ENCODE data around the gene NKAIN2. TPM values are rescaled to one million over a fixed set of nuclear protein-coding genes. Genes with fewer than 3 reads are reported as not detected.
"Not testable (repeated sequence)": the region's sequence is repeated elsewhere in the genome, so short reads cannot be mapped to it uniquely, and the experiment has no call there.

The NKAIN2 gene
- total and polyA plus RNA-seq, 4 donors, result 16.3 to 67.0 (median 49.9) TPM

GRCh38 chr6:124319410-124319809 lies 515.7 kb downstream of the NKAIN2 start:
- no peaks in the 10 kb centered on the region for H3K4me1 ChIP-seq (ENCODE audit: control insufficient read depth, insufficient read depth, low read length)
- DNase-seq (ENCODE audit: low read depth in 4 of 6, low spot score in 6 of 6), result no peak
- H3K4me3 ChIP-seq (ENCODE audit: low read depth, low read length), result no peak overlapping the region
- peaks cover 3% of the 10 kb centered on the region for H3K9me3 ChIP-seq (ENCODE audit: control insufficient read depth, insufficient read depth, low read length)
- no peaks in the 10 kb centered on the region for H3K27me3 ChIP-seq (ENCODE audit: control insufficient read depth, insufficient read depth, low read length)
- WGBS (ENCODE audit: insufficient coverage), result no CpG with 5 or more reads among the region's 2 CpGs
- no peaks in the 10 kb centered on the region for H3K36me3 ChIP-seq (ENCODE audit: control insufficient read depth, insufficient read depth, low read length)
- H3K27ac ChIP-seq (ENCODE audit: low read depth, low read length), result no peak overlapping the region

- H3K4me3 ChIP-seq (ENCODE audit: low read depth, low read length), result no peak overlapping the region
- H3K36me3 ChIP-seq (ENCODE audit: control insufficient read depth, insufficient read depth, low read length), result no peaks in the 10 kb centered on the region
- no peak overlapping the region for H3K27ac ChIP-seq (ENCODE audit: low read depth, low read length)
- H3K27me3 ChIP-seq (ENCODE audit: control insufficient read depth, insufficient read depth, low read length), result no peaks in the 10 kb centered on the region
- DNase-seq (ENCODE audit: low read depth in 4 of 6, low spot score in 6 of 6), result no peak
- H3K9me3 ChIP-seq (ENCODE audit: control insufficient read depth, insufficient read depth, low read length), result peaks cover 3% of the 10 kb centered on the region
- H3K4me1 ChIP-seq (ENCODE audit: control insufficient read depth, insufficient read depth, low read length), result no peaks in the 10 kb centered on the region
These were observed 520.6 kb downstream of the NKAIN2 start for GRCh38 chr6:124324237-124324636.

- no peak for DNase-seq (ENCODE audit: low read depth in 4 of 6, low spot score in 6 of 6)
- Histone ChIP-seq H3K9me3 (ENCODE audit: control insufficient read depth, insufficient read depth, low read length) (no peaks in the 10 kb centered on the region), H3K27ac (ENCODE audit: low read depth, low read length) (no peak overlapping the region), H3K36me3 (ENCODE audit: control insufficient read depth, insufficient read depth, low read length) (no peaks in the 10 kb centered on the region), H3K4me3 (ENCODE audit: low read depth, low read length) (no peak overlapping the region), H3K4me1 (ENCODE audit: control insufficient read depth, insufficient read depth, low read length) (no peaks in the 10 kb centered on the region), H3K27me3 (ENCODE audit: control insufficient read depth, insufficient read depth, low read length) (no peaks in the 10 kb centered on the region)
- 83% methylated on average over 1 of the region's 1 CpG for WGBS (ENCODE audit: insufficient coverage)
These were observed 526.5 kb downstream of the NKAIN2 start for GRCh38 chr6:124330197-124330596.

GRCh38 chr6:124334359-124334758 lies 530.7 kb downstream of the NKAIN2 start:
- 97% methylated on average over 2 of the region's 4 CpGs for WGBS (ENCODE audit: insufficient coverage)
- Histone ChIP-seq H3K27me3 (ENCODE audit: control insufficient read depth, insufficient read depth, low read length) (no peaks in the 10 kb centered on the region), H3K9me3 (ENCODE audit: control insufficient read depth, insufficient read depth, low read length) (no peaks in the 10 kb centered on the region), H3K27ac (ENCODE audit: low read depth, low read length) (no peak overlapping the region), H3K36me3 (ENCODE audit: control insufficient read depth, insufficient read depth, low read length) (no peaks in the 10 kb centered on the region), H3K4me1 (ENCODE audit: control insufficient read depth, insufficient read depth, low read length) (no peaks in the 10 kb centered on the region), H3K4me3 (ENCODE audit: low read depth, low read length) (no peak overlapping the region)
- no peak for DNase-seq (ENCODE audit: low read depth in 4 of 6, low spot score in 6 of 6)

- no peaks in the 10 kb centered on the region for H3K9me3 ChIP-seq (ENCODE audit: control insufficient read depth, insufficient read depth, low read length)
- H3K36me3 ChIP-seq (ENCODE audit: control insufficient read depth, insufficient read depth, low read length), result no peaks in the 10 kb centered on the region
- no peak overlapping the region for H3K4me3 ChIP-seq (ENCODE audit: low read depth, low read length)
- no peak overlapping the region for H3K27ac ChIP-seq (ENCODE audit: low read depth, low read length)
- no CpG with 5 or more reads among the region's 5 CpGs for WGBS (ENCODE audit: insufficient coverage)
- H3K4me1 ChIP-seq (ENCODE audit: control insufficient read depth, insufficient read depth, low read length), result no peaks in the 10 kb centered on the region
- H3K27me3 ChIP-seq (ENCODE audit: control insufficient read depth, insufficient read depth, low read length), result no peaks in the 10 kb centered on the region
- DNase-seq (ENCODE audit: low read depth in 4 of 6, low spot score in 6 of 6), result no peak
These were observed 536.1 kb downstream of the NKAIN2 start for GRCh38 chr6:124339610-124340334.

GRCh38 chr6:124348339-124348738 lies 544.7 kb downstream of the NKAIN2 start:
- not testable (repeated sequence) for H3K9me3 ChIP-seq (ENCODE audit: control insufficient read depth, insufficient read depth, low read length); H3K27me3 ChIP-seq (ENCODE audit: control insufficient read depth, insufficient read depth, low read length); H3K36me3 ChIP-seq (ENCODE audit: control insufficient read depth, insufficient read depth, low read length); H3K4me3 ChIP-seq (ENCODE audit: low read depth, low read length); H3K4me1 ChIP-seq (ENCODE audit: control insufficient read depth, insufficient read depth, low read length); DNase-seq (ENCODE audit: low read depth in 4 of 6, low spot score in 6 of 6); H3K27ac ChIP-seq (ENCODE audit: low read depth, low read length)
- 95% methylated on average over 4 of the region's 6 CpGs for WGBS (ENCODE audit: insufficient coverage)

GRCh38 chr6:124355146-124355545 lies 551.5 kb downstream of the NKAIN2 start:
- no peaks in the 10 kb centered on the region for H3K36me3 ChIP-seq (ENCODE audit: control insufficient read depth, insufficient read depth, low read length)
- no CpG with 5 or more reads among the region's 4 CpGs for WGBS (ENCODE audit: insufficient coverage)
- no peak overlapping the region for H3K27ac ChIP-seq (ENCODE audit: low read depth, low read length)
- H3K27me3 ChIP-seq (ENCODE audit: control insufficient read depth, insufficient read depth, low read length), result no peaks in the 10 kb centered on the region
- H3K9me3 ChIP-seq (ENCODE audit: control insufficient read depth, insufficient read depth, low read length), result no peaks in the 10 kb centered on the region
- no peak overlapping the region for H3K4me3 ChIP-seq (ENCODE audit: low read depth, low read length)
- H3K4me1 ChIP-seq (ENCODE audit: control insufficient read depth, insufficient read depth, low read length), result no peaks in the 10 kb centered on the region
- DNase-seq (ENCODE audit: low read depth in 4 of 6, low spot score in 6 of 6), result peak in 1 of 6 donors; percentile 72

- Histone ChIP-seq H3K27me3 (ENCODE audit: control insufficient read depth, insufficient read depth, low read length) (no peaks in the 10 kb centered on the region), H3K36me3 (ENCODE audit: control insufficient read depth, insufficient read depth, low read length) (no peaks in the 10 kb centered on the region), H3K4me3 (ENCODE audit: low read depth, low read length) (no peak overlapping the region), H3K27ac (ENCODE audit: low read depth, low read length) (no peak overlapping the region), H3K4me1 (ENCODE audit: control insufficient read depth, insufficient read depth, low read length) (no peaks in the 10 kb centered on the region), H3K9me3 (ENCODE audit: control insufficient read depth, insufficient read depth, low read length) (no peaks in the 10 kb centered on the region)
- DNase-seq (ENCODE audit: low read depth in 4 of 6, low spot score in 6 of 6), result no peak
- WGBS (ENCODE audit: insufficient coverage), result 26% methylated on average over 3 of the region's 5 CpGs
These were observed 552.7 kb downstream of the NKAIN2 start for GRCh38 chr6:124356276-124356810.

GRCh38 chr6:124356811-124357210 lies 553.1 kb downstream of the NKAIN2 start:
- Histone ChIP-seq H3K27ac (ENCODE audit: low read depth, low read length) (no peak overlapping the region), H3K4me3 (ENCODE audit: low read depth, low read length) (no peak overlapping the region), H3K4me1 (ENCODE audit: control insufficient read depth, insufficient read depth, low read length) (no peaks in the 10 kb centered on the region), H3K36me3 (ENCODE audit: control insufficient read depth, insufficient read depth, low read length) (no peaks in the 10 kb centered on the region), H3K27me3 (ENCODE audit: control insufficient read depth, insufficient read depth, low read length) (no peaks in the 10 kb centered on the region), H3K9me3 (ENCODE audit: control insufficient read depth, insufficient read depth, low read length) (no peaks in the 10 kb centered on the region)
- DNase-seq (ENCODE audit: low read depth in 4 of 6, low spot score in 6 of 6), result no peak
- WGBS (ENCODE audit: insufficient coverage), result no CpG with 5 or more reads among the region's 1 CpG

- H3K36me3 ChIP-seq (ENCODE audit: control insufficient read depth, insufficient read depth, low read length), result no peaks in the 10 kb centered on the region
- no peaks in the 10 kb centered on the region for H3K27me3 ChIP-seq (ENCODE audit: control insufficient read depth, insufficient read depth, low read length)
- H3K4me1 ChIP-seq (ENCODE audit: control insufficient read depth, insufficient read depth, low read length), result no peaks in the 10 kb centered on the region
- no peak overlapping the region for H3K4me3 ChIP-seq (ENCODE audit: low read depth, low read length)
- H3K27ac ChIP-seq (ENCODE audit: low read depth, low read length), result no peak overlapping the region
- no peaks in the 10 kb centered on the region for H3K9me3 ChIP-seq (ENCODE audit: control insufficient read depth, insufficient read depth, low read length)
- DNase-seq (ENCODE audit: low read depth in 4 of 6, low spot score in 6 of 6), result no peak
These were observed 564.5 kb downstream of the NKAIN2 start for GRCh38 chr6:124368131-124368530.

All from spinal cord (tissue), 10 donors.